Activated T-helper 9 cell treated with anti-CD3 and anti-CD28 coated beads, Interleukin-2, amount 50 U/mL, for 16 hours (primary cell): ENCODE measurements around the gene MYH7.
"Not testable (repeated sequence)": the region's sequence is repeated elsewhere in the genome, so short reads cannot be mapped to it uniquely, and the experiment has no call there.

Experiments used
- DNase-seq: peaks from one replicate; pipeline ENCODE4 v3.0.0-alpha.2; 2020; ENCODE audit warnings: low read depth

The MYH7 gene

DNA sequence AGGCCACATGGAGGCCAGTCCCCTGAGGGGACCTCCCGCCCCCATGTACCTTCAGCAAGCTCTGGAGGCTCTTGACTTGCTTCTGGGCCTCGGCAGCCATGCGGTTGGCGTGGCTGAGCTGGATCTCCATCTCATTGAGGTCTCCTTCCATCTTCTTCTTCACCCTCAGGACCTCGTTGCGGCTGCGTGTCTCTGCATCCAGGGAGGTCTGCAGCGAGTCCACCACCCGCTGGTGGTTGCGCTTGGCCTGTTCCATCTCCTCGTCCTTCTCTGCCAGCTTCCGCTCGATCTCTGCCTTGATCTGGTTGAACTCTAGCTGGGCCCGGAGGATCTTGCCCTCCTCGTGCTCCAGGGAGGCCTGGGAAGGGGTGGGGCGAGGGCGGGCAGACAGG lies 49.2 kb downstream of the MYH7 start:
- DNase-seq, result not testable (repeated sequence)

DNA sequence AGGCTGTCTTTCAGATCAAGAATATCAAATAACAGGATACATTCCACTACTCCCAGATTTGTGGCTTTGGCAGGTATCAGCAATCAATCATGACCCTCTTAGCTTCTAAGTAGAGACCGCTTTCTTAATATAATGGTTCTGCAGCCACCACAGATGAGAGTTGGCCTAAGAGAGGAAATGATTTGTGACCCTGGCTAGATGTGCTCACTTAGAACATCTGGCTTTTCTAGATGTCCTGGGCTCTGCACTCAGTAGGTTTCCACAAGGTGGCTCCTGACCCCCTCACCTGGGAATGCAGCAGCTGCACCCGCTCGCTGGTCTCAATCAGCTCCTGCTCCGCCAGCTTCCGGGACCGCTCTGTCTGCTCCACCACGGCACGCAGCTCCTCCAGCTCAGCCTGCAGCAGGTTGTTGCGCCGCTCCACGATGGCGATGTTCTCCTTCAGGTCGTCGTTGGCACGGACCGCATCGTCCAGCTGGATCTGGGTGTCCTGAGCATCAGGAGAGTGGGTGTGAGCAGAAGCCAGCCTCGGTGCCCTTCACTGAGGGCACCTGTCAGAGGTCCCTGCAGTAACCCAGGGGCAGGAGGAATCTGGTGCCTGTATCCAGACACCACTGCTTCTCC lies 49.7 kb downstream of the MYH7 start:
- no peak for DNase-seq

DNA sequence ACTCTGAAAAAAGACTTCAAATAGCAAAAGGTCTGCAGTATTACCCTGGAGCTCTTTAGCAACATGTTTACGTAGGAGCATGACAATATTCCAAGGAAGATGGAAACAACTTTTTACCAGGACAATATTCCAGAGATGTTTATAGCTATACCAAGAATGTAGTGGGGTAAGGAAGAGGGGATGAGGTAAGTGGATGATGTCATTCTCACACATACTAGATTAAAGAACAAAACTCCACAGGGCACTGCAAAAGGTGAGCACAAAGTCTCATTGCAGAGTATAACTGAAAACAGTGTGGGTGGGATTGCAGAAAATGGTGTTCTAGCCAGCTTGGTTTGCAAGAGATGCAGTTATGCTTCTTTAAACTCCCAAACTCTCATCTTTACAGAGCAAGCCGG lies 50.2 kb downstream of the MYH7 start:
- DNase-seq, result no peak

DNA sequence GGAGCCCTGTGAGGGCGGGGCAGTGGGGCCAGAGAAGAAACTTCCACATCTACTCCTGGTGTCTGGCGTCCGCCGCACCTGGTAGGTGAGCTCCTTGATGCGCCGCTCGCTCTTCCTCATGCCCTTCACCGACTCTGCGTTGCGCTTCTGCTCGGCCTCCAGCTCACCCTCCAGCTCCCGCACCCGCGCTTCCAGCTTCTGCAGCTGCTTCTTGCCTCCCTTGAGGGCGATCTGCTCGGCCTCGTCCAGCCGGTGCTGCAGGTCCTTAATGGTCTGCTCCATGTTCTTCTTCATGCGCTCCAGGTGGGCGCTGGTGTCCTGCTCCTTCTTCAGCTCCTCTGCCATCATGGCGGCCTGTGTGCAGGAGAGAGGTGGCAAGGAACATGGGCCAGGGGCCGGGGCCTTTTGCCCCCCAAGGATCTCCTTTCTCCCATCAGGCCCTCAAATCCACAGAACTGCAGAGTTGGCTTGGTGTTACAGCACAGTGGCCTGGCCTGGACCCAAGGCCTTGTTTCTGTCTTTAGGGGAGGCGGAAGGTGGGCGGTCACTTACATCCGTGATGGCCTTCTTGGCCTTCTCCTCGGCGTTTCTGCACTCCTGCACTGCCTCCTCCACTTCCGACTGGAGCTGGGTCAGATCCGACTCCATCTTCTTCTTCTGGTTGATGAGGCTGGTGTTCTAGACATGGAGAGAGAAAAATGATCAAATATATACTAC lies 50.9 kb downstream of the MYH7 start:
- DNase-seq, result no peak

DNA sequence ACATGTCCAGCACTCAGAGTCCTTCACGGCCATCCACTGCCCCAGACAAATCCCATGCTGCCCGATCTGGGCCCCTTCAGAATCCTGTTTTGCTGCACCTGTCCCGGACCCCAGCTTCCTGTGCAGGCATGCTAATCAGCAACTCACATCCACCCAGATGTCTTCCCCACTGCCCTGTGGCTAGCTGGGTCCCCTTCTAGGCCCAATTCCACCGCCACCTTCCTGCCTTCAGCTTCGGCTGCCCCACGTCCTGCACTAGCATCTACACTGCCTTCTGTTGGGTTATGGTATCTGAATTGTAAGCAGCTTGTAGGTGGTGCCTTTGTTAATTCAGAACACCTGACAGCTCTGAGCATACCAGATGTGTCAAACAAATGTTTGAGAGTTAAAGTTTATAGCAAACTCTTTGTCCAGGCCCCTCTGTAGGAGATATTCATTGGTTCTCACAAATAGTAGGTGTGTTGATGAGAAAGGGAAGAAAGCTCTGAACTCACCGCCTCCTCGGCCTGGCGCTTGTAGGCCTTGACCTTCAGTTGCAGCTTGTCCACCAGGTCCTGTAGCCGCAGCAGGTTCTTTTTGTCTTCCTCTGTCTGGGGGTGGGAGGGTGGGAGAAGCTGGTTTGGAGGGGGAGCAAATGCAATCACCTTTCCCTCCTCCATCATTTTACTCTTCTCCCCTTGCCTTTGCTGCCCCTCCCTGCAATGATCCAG lies 52.6 kb downstream of the MYH7 start:
- DNase-seq, result no peak

DNA sequence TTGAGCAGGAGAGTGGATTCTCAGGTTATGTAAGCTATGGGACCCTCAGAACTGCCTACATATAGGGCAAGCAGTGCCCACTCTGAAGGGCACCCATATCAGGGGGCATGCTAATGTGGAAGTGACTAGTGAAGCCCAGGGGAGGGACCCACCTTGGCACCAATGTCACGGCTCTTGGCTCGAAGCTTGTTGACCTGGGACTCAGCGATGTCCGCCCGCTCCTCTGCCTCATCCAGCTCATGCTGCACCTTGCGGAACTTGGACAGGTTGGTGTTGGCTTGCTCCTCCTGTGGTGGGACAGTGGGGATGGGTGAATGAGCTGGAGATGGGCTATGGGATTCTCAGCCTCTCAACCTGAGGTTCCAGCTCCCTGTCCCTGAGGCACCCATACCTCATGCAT lies 53.2 kb downstream of the MYH7 start:
- no peak for DNase-seq

DNA sequence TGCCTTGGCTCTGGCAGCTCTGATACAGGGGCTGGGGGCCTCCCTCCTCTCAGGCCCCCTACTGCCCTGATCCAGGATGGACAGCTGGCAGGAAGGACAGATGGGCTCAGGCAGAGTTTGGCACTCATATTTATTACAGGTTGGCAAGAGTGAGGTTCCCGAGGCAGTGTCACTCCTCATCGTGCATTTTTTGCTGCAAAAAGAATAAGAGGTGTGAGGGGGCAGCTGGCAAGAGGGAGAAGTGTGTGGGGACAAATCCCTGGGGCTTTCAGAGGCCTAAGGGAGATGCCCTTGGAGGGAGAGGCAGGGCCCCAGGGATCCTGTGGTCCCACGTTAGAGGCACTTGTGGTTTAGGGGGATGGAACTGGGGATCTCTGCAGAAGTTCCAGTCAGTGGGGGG lies 53.6 kb downstream of the MYH7 start:
- DNase-seq, result no peak

DNA sequence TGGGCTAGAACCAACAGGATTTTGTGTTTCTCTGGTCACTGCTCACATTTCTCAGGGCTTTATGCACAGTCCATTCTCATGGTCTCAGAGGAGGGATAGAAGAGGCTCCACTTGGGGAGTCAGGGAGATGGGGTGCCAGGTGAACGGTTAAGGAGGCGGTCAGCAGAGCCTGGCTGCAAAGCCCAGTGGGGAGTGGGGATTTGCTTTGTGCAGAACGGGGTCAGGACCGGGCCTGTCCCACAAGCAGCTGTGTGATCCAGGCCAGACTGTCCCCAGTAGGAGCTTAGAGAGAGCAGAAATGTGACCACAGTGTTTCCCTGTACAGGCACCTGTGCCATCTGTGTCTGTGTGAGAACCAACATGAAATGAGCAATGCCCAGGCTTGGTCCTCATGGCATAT lies 54.5 kb downstream of the MYH7 start:
- DNase-seq, result no peak

DNA sequence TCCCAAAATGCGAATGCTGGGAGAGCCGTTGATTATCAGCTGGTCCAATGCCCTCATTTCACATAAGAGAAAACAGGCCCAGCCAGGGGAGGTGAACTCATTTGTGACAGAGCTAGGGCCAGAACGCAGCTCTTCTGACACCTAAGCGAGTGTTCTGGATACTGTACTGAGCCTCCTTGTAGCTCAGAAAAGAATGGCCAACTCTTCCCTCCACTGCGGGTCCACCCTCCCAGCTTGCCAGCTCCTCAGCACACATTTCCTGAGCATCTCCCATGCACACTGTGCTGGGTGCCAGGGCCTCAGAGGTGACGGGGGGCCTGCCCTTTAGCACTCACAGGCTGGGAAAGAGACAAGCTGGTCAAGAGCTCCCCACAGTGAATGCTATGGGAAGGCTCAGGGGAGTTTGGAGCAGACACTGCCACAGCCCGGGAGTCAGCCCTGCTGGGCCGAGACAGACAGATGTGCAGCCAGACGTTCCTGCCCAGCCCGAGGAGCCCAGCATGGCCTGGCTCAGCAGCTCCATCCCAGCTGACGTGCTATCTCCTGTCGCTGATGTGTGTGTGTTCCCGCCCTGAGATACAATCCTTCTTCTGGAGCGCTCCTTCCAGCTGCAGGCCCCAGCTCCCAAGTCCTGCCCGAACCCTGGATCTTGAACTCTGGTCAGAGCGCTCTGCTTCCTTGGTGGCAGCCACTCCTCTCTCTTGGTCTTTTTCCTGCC lies 55.1 kb downstream of the MYH7 start:
- no peak for DNase-seq

DNA sequence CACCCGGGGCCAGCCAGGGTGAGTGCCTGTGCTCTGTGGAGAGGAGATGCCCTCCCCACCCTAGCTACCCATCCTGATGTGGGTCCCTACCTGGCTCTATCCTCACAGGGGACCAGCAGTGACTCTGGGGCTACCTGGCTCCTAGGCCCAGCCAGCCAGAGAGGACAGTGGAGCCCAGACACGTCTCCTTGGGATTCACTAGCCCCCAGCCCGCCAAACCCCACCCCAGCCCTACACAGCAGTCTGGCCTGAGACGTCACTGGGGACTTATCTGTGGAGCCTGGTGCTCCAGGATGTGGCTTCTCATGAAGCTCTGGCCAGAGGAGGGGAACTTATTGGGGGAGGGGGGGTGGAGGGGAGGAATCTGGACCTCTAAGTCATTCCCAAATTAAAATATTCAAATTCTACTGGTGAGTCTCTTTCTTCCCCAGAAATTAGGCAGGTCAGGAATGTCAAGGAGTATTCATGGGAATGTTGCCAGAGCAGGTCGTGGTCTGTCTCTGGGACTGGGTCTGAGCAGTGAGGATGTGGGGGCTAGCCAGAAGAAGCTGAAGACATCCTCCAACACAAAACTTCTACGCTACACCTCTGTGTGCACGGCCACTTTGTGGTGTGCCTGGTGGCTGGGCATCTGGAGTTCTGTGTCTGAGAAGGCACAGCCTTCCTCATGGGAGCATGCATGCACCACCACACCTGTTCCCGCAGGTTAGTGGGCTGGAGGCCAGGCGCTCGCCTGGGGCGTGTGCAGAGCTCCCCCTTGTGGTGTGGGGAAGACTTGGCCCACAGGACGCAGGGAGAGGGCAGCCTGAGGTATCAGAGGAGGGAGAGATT lies 55.9 kb downstream of the MYH7 start:
- DNase-seq, result peak; percentile 59

DNA sequence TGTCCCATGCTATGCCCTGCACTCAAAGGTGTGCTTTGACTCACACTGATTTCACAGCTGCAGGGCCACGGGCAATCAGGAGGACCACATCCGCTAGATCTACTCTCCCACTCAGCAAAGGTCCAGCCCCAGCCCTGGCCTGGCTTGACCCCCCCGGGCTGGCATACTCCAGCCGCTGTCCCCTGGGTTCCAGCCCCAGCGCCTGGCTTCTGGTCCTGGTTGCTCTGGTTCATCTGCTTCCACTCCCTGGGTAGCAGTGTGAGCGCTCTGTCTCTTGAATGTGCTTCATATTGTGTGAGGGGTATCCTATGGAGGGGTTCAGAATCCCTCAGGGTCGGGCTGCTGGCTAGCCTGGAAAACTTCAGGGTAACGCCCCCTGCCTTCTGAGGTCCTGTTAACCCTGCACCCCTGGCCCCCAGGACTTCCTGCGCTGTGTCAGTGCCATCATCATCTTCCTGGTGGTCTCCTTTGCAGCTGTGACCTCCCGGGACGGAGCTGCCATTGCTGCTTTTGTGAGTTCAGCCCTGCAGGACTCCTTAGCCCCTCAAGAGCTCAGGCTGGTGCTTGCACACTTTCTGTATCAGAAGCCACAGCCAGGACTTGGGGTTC lies 56.7 kb downstream of the MYH7 start:
- no peak for DNase-seq

DNA sequence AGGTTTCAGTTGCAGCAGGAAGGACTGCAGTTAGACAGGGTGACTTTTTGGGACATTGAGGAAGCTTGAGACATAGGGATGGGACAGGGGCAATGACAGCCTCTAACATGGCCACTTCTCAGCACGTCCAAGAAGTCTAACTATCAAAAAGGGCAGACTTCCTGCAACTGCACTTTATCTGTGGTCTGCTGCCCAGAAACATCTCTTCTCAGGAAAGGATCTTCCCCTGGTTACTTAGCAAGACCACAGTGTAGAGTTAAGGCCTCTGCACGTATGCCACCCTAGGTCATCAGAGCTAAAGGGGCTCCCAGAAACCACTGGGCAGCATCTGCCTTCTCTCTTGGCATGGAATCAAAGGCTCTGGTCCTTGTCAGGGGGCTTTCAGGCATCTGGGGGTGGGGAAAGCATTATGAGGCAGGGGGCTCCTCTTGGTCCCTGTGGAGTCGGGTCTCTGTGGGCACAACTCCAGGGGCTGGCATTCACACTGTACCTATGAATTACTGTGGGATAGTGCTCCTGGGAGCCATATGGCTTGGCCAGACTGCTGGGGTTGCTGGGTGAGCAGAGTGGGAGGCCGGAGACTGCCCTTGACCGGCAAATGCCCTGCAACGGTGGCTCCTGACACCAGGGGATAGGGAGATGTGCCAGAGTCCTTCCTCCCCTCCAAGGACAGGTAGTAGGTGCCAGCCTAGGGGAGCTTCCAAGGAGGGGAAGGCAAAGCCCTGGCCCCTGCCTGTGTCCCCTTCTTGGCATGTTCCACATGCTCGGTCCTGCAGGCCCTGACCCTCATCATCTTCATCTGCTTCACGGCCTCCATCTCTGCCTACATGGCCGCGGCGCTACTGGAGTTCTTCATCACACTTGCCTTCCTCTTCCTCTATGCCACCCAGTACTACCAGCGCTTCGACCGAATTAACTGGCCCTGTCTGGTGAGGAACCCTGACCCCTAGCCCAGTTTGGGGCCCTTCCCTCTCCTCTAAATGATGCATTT lies 57.6 kb downstream of the MYH7 start:
- DNase-seq, result no peak

DNA sequence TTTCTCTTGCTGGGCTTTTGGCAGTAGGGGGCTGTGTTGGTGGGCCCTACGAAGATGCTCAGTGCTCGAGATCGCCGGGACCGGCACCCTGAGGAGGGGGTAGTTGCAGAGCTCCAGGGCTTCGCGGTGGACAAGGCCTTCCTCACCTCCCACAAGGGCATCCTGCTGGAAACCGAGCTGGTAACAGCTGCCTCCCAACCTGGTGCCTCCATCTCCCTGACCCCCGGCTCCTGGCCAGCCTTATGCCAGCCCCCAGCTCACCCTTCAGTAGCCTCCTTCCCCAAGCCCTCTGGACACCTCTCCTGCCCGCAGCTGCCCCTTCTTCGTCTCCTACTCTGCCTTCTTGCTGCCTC lies 58.3 kb downstream of the MYH7 start:
- DNase-seq, result no peak

DNA sequence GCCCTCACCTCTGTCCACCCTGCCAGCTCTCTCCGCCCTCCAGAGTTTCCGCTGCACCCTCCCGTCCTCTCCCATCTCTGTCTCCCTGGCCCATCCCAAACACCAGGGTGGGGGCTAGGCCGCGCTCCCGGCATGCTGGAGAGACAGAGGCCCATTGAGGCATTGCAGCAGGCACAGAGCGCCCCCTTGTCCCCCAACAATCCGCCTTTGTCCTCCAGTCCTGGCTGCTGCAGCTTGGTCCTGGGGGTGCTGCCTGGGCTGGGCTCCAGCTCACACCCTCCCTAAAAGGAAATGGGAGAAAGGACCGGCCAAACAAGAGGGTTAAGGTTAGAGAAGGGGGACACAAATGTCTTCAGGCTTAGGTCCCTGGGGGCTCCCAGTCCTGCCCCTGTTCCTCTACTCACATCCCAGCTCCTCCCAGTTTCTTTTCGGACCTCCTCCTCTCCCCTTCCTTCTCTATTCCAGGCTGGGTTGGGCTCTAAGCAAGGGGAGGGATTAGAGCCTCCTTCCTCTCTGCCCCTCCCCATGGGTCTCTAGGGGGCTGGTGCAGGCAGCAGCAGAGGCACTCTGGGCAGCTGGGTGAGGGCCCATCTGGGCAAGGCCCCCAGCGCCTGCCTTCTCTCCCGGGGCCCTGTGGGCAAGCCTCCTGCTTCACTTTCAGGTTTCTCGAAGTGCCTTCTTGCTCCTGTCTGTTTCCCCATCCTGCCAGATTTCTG lies 58.8 kb downstream of the MYH7 start, which contains the start of gene CMTM5:
Gene CMTM5 (plus strand): TSS at position 565 of the 716 bp plus-strand sequence. CDS start 206 bp downstream, outside the sequence.
- no peak for DNase-seq

DNA sequence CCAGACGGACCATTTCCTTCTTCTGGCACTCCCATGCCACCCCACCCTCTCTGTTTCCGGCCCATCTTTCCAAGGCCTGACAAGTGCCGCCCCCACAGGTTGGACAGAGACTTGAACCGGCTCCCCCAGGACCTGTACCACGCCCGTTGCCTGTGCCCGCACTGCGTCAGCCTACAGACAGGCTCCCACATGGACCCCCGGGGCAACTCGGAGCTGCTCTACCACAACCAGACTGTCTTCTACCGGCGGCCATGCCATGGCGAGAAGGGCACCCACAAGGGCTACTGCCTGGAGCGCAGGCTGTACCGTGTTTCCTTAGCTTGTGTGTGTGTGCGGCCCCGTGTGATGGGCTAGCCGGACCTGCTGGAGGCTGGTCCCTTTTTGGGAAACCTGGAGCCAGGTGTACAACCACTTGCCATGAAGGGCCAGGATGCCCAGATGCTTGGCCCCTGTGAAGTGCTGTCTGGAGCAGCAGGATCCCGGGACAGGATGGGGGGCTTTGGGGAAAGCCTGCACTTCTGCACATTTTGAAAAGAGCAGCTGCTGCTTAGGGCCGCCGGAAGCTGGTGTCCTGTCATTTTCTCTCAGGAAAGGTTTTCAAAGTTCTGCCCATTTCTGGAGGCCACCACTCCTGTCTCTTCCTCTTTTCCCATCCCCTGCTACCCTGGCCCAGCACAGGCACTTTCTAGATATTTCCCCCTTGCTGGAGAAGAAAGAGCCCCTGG lies 59.8 kb downstream of the MYH7 start:
- DNase-seq, result no peak

DNA sequence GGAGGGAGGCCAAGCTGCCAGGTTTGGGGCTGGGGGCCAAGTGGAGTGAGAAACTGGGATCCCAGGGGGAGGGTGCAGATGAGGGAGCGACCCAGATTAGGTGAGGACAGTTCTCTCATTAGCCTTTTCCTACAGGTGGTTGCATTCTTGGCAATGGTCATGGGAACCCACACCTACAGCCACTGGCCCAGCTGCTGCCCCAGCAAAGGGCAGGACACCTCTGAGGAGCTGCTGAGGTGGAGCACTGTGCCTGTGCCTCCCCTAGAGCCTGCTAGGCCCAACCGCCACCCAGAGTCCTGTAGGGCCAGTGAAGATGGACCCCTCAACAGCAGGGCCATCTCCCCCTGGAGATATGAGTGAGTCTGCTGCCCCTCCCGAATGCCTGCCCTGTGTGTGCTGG lies 62.4 kb downstream of the MYH7 start:
- no peak for DNase-seq

DNA sequence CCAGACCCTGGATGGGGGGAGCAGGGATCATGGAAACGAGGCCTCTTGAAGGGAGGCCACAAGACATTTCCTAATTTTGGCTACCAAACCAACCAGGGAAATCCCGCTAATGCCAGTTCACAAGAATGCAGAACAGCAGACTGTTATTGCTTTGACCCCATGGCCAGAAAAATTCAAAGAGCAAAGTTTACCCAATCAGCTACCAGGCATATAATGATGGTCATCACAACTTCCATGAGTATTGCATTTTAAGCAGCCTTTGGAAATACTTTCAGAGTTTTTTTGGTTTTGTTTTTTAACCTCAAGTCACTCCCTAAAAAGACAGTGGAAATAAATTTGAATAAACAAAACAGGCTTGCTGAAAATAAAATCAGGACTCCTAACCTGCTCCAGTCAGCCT lies 63.0 kb downstream of the MYH7 start, which contains the start of gene IL25:
Gene IL25 (plus strand): TSS at position 301 of the 400 bp plus-strand sequence.
- DNase-seq, result no peak

DNA sequence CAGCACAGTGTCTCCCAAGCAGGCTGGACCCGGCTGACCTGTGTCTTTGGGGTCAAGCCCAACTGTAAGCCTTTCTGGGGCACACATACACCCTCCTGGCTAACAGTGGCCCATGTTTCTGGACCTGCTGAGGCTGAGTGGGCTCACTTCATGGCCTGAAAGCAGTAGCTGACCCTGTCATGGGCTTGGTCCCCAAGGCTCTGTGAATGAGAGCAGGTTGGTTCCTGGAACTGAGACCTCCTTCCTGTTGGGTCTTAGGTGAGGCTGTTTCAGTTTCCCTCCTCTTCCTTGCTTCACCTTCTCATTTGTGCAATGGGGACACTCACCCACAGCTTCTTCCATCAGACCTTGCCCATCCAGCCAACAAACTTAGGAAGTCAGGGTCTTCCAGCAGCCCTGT lies 63.6 kb downstream of the MYH7 start:
- no peak for DNase-seq

DNA sequence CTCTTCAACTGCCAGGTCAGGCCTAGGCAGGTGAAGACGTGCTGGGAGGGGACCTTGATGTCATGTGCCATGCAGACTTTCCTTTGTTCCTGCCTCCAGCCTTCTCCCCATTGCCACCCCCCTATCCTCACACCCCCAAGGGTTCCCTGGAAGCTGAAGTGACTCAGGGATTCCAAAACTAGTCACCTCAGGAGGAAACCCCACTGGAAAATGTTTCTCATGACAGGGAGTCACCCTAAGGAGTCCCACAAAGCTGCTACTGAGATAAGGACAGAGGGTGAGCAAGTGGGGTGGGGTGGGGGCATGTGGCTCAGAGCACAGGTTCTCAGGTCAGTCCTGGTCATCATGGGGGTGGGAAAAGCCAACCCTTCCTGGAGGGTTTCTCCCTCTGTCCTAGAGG lies 65.2 kb downstream of the MYH7 start:
- no peak for DNase-seq
